MV-4-11 (cell line): ENCODE data around the gene CNTNAP2.
A peak's percentile ranks its signal among the peaks of the same experiment; 100 is the strongest.

Experiments used
- DNase-seq: peaks from one replicate; lab custom pipeline; 2025; lab: John Stamatoyannopoulos, UW

CNTNAP2 gene

DNA sequence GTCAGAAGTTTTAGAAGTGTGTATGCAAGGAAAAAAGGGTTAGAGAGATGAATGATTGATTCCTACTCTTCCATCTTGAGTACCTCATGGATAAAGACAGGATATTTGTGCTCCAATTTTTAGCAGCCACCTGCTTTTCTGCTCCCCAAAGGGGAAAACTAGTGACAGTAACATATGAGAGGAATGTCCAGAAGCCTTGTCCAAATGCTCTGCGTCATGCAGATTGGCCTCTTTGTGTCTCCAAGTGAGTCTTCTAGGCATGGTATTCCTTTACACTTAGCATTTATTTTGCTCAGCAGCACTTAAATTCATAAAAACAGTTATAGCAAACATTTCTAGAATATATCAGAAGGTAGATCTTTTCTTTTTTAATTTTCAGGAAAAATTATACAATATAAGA lies 306.8 kb downstream of the CNTNAP2 start:
- no peak for DNase-seq

DNA sequence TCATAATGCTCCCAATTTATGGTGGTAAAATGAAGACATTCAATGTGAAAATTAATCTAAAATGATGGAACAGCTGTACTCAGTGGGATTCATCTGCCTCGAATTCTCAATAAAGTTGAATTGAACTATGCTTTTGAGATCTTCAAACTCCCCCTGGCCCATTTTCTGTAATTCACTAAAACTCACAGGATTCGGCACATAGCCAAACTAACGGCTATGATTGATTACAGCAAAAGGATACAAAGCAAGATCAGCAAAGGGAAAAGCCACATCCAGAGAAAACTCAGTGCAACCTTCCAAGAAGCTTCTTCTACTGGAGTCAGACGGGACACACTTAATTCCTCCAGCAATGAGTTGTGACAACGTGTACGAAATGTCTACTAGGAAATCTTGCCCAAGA lies 307.5 kb downstream of the CNTNAP2 start:
- no peak for DNase-seq

DNA sequence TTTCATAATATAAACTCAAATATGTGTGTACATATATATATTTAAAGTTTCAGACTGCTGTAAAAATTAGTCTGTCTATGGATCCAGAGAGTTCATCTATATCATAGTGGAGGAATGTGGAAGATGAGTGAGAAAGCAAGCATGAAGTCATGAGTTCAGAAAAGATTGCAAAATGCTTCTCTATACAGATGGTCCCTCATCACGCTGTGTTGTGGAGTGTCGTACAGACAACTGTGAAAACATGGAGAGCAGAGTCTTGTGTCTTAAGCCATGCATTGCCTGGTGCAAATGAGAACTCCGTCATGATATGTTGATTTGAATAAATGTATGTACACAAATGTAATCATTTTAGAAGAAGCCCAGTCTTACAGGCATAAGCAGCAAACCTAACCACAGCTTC lies 316.9 kb downstream of the CNTNAP2 start:
- DNase-seq: no peak

DNA sequence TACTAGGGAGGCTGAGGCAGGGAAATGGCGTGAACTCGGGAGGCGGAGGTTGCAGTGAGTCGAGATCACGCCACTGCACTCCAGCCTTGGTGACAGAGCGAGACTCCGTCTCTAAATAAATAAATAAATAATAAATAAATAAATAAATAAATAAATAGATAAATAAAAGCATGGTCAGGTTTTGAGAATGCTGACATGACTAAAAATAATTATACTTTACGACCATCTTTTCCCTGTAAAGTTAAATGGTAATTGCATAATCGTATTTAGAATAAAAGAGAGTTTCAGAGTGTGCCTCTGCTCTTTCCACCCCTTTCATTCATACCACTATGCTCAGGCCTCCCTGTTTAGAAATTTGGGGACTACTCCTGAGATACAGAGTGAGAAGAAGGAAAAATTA lies 326.5 kb downstream of the CNTNAP2 start:
- no peak for DNase-seq

DNA sequence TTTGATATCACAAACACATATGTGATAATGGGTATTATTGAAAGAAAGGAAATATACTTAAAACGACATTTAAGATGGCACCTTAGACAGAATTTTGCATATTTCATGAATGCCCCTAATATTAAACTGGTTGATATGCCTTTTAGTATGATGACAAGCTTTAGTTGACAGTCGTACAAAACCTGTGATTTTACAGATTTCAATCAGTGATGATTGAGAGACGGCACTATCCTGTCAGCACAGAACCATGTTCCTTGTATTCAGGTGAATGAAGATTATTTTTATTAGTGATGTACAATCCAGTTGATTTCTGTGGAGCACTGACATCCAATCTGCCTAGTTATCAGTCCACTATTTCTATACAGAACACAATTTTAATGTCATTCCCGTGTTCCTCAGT lies 333.0 kb downstream of the CNTNAP2 start:
- no peak for DNase-seq

DNA sequence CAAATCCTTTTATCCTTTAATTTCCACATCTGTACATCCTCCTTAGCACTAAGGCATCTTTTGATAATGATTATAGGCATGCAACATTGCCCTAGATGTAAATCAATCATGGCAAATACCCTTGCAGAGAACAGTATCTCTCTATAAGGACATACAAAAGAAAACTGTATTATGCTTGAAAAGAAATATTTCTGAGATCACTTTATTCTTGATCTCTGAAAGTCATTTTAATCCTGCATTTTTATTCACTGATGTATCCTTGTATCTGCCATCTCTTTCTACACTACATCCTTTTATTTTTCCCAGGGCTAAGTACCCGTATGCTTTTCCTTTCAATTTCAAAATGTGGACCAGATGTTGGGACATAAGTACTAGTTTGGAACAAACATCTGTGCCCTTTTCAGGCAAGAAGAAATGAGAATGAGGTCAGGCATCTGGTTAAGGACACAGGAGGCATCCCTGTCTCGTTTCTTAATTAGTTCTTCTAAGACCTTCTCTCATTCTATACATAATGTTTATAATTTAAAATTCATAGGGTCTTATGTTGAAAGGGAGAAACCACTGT lies 338.6 kb downstream of the CNTNAP2 start:
- DNase-seq: no peak

DNA sequence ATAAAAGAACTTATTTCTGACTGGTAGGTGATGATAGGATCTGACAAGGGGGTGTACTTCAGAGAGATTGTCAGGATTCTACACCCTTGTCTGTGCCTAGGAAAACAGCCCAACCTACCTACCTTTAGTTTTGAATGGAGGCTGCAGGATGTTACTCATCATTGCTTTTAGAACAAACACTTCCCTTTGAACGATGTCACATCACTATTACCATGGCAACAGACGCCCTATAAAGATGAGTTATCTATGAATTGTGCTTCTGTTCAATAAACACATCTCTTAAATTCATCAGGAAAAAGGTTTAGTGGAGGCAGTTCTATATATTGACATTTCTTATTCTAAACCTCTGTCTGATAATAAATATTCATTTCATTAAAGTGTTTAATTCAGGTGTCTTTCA lies 362.4 kb downstream of the CNTNAP2 start:
- no peak for DNase-seq

DNA sequence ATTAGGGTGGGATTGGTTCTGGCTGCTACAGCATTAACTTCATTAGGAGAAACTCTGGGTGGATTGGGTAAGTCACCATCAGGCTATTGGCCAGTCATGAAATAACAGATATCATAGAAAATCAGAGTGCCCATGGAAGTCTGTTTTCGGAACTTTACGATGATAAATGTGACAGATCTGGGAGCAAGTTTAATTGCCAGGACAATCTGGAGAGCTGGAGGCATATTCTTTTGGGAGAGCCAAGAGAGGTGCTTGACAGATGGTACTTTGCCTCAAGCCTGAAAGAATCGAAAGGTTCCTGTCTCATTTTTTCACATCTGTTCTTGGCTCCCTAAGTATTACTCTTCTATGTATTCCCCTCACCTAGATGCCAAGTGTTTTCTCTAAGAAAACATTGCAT lies 369.9 kb downstream of the CNTNAP2 start:
- DNase-seq: no peak

DNA sequence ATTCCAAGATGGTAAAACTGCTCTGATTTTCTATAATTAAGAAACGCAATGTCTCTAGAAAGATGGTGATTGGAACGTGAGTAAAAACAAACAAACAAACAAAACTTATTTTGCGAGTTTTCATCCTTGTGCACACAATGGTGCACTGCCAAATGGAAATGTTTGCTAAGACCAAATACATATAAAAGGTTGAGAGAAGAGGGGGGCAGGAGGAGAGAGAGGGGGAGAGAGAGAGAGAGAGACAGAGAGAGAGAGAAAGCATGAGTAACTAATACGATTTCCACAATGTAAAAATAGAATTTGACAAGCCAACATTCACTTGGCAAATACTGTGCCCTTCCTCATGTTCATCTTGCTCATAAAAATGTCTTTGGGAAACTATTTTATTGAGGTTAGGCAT lies 375.4 kb downstream of the CNTNAP2 start:
- DNase-seq: no peak

DNA sequence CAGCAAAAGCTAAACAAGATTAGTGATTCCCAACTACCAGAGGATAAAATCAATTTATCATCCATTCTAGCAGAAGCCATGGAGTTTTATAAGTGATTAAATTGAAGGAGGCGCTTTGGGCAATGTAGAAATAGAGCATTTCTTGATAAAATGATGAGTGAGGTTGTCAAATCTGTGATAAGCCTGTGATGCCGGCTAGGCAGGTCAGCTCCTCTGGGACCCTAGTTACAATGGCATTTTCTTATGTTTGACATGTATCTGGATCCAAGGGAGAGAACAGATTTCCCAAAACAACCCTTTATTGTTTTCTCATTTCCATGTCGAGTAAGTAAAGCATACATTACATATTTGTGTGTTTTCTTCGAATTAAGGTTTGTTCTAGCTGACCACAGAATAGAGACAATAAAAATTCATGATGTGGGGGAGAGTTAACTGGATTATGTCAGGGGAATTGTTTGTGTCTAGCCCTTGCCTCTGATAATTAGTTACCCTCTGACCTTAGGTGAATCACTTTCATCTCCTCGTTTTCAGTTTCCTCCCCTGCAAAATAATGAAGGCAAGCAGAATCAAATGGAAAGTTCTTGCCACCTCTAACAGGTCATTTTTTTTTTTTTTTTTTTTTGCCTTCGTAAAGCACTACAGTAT lies 378.5 kb downstream of the CNTNAP2 start:
- DNase-seq: no peak

DNA sequence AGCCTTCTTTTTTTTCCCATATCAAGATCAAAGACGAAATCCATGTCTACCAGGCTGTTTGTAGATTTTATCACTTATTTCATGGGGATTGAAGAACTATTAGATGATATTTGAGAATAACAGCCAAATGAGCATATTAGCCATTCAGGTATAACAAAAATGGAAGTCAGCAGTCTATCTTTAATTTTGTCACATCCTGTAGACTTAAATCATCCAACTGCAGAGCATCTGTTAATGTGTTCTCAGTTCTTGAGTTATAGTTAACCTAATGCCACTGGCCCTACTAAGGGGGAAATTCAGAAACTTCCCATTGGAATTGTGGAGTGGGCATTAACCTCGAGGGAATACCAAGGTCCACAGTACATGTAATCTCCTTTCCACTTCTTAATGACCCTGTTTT lies 380.1 kb downstream of the CNTNAP2 start:
- no peak for DNase-seq

DNA sequence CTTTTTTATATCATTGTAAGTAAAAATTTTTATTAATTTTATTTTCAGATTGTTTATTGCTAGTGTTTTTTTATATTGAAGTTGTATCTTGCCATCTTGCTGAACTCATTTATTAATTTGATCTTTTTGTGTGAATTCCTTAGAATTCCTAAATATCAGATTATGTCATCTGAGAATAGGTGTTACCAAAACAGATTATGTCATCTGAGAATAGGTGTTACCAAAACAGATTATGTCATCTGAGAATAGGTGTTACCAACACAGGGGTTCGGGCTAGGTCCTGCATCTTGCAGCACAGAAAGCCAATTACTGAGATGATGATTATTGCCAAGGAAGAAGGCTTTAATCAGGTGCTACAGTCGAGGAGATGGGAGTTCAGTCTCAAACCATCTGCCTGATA lies 383.4 kb downstream of the CNTNAP2 start:
- DNase-seq: no peak

DNA sequence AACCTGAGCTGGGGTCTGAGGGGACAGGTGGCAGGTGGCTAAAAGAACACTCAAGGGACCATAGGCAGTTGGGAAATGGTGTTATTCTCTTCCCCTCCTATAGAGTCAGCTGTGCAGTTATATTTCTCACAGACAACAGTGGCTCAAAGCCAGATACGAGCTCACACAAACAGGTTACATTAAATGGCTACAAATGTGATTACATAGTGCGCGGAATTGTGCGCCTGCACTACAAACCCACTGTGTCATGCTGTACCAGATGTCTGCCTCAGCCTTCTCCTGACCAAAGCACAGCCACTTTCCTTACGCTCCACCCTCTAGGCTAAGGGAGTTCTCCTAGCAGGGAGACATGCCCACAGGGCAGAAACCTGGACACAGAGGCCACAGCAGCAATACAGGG lies 387.2 kb downstream of the CNTNAP2 start:
- no peak for DNase-seq

DNA sequence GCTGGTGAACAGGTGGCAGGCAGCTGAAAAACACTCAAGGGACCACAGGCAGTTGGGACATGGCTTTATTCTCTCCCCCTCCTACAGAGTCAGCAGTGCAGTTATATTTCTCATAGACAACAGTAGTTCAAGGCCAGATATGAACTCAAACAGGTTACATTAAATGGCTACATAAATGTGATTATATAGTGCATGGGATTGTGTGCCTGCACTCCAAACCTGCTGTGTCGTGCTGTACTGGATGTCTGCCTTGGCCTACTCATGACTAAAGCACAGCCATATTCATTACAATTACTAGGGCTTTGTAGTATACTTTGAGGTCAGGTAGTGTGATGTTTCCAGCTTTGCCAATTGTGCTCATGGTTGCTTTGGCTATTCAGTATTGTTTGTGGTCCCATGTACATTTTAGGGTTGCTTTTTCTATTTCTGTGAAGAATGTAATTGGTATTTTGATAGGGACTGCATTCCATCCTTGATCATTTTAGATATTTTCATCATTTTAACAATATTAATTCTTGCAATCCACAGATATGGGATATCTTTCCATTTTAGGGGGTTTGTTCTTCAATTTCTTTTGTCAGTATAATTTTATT lies 393.6 kb downstream of the CNTNAP2 start:
- no peak for DNase-seq

DNA sequence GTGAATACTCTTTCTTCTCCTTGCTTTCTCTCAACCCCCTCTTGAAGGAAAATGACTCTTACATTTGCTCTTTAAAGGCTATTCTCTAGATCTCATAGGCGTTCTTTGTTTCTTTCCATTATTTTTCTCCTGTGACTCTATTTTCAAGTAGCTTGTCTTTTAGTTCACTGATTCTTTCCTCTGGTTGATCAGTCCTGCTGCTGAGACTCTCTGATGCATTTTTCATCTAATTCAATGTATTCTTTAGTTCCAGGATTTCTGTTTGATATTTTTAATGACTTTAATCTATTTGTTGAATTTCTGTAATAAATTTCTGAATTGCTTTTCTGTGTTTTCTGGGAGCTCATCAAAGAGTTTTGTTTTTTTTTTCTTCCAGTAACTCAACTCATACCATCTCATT lies 397.7 kb downstream of the CNTNAP2 start:
- DNase-seq: no peak

DNA sequence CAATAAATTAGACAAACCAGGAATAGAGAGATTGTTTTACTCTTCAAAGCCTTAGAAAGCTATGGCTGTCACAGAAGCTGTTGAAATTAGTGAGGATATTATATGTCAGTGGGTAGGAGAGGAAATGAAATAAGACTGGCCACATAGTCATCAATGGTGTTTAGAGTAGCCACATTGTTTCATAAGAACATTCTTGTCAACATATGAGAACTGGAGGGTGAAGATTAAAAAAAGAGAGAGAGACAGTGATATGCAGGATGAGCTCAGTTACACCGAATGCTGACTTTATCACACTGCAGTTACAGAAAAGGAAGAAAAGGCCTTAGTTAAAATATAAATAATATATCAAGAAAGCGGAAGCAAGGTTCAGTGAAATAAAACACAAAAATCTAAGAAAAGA lies 412.0 kb downstream of the CNTNAP2 start:
- peak; percentile 90 for DNase-seq

DNA sequence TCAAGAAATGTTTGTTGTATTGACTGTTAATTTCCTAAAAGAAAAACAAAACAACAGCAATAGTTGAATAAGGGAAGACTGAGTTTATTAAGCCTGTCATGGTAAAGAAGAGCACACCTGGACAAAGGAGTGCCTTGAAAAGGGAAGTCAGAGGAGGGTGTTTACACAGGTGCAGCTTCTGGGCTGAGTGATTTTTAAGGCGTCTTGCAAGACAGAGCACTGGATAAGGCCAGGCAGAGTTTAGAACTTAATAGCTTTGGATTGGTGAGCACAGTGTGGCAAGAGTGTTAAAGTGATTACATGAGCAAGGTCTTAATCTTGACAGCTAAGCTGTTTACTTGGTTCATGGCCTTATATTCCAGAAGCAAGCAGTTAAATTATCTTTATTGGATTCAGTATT lies 423.2 kb downstream of the CNTNAP2 start:
- no peak for DNase-seq

DNA sequence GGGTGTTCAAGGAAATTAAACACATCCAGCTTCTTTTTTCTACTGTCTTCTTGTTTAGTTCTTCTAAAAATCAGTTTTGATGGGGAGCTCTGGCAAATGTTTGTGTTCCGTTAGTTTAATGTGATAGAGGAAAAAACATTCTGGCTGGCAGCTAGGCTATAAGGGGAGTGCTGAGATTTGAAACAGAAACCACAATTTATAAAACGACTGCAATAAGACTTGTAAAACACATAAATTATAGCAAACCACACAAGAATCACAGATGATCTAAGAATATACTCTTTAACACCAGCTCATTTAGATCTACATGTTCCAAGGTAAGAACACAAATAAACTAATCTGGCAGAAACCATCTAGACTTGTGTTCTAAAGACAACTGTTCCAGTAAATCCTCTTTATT lies 425.5 kb downstream of the CNTNAP2 start:
- DNase-seq: no peak

DNA sequence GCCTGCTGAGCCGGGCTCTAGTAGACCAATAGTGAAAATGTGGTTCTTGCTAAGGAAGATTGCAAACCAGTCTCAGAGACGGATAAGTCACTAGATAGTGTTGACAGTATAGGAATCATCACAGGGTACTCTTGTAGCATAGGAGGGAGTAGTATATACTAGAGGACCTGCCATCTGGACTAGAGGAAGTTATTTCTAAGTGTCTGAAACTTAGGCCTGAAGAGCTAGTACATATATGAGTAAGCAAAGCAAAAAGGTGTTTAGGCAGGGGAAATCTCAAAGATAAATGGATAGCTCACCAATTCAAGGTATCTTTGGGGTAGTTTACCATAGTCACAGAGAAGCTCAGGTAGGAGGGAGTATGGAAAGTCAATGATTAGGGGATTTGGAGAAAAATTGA lies 428.1 kb downstream of the CNTNAP2 start:
- no peak for DNase-seq

DNA sequence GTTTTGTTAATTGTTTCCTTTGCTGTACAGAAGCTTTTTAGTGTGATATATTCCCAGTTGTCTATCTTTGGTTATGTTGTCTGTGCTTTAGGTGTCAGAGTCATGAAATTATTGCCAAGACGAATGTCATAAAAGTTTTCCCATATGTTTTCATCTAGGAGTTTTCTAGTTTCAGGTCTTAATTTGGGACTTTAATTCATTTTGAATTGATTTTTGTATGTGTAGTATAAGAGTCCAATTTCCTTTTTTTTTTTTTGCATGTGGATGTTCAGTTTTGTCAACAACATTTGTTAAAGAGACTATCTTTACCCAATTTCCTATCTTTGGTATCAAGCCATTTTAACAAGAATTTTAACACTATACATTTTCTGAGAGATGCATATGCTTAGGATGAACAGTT lies 432.2 kb downstream of the CNTNAP2 start:
- DNase-seq: no peak

DNA sequence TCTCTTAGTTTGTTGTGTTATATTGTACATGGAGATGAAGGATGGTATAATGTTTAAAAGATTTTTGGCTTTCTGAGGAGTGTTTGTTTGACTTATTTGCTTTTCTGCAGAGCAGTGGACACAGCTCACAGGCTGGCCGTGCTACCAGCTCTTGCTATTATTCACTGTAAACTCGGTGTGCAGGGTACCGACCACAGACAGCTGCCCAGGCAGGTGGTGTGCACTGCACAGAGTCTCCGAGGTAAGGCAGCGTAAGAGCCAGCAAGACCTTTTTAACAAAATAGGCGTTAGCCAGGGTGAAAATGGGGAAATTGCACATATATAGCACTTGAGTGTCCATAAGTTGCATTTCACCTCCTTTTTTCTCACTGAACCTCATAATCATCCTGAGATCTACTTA lies 438.0 kb downstream of the CNTNAP2 start:
- DNase-seq: no peak

DNA sequence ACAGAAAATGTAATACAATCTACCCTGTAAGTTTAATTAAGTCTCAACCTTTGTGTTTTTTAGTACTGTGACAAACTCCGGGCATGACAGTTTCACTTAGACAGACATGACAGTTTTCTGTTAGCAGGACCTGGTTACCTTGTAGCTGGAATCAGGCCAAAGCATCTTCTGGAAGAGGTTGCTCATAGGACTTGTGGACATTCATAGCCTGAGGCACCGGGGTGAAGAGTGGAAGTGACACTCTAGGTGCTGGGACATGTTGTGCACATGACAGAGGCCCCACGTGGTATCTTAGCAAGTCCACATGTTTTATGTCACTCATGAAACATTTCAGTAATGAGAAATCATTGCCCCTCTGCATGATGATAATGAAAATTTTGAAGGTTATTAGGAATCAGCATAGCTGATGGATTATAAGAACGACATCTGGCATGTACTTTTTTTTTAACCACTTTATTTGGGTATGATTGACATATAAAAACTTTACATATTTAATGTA lies 441.4 kb downstream of the CNTNAP2 start:
- no peak for DNase-seq

DNA sequence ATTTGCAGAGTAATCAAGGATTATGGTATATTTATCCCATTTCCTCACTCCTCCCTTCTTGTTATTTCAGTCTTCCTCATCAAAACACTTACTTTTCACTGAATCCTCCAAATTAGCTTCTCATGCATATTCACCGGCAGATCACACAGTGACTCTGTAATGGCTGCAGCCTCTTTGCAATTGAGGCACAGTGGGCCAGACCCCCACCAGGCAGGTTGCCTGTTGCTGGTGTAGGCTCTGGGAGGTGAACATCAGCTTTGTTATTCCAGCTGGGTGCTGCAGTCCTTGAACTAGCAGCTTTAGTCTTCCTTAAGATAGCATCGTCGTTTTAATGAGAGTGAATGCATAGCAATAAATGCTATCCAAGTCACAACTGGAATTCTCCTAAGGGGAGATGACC lies 449.3 kb downstream of the CNTNAP2 start:
- DNase-seq: no peak

DNA sequence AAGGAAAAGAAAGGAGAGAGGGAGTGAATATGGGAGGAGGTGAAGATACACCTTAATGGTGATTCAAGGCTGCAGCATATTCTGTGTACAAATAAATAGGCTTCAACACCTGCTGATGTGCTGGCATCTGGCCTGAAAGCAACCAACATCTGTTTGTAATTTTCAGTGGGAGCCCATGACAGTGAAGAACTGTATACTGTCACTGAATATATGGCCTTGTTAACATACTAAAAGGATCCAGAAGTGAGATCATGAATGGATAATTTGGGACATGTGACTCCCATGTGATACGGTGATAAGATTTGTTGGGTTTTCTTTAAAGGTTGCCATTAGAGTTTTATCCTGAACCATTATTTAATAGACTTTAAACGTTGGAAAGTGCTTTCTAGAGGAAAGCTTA lies 459.3 kb downstream of the CNTNAP2 start:
- no peak for DNase-seq
